HG03066 (cell line): ENCODE results near the gene SELP.

Experiments
- ATAC-seq: cut with Tn5 transposase; IDR thresholded peaks from one replicate; pipeline ENCODE4 v1.9.1; 2021; ENCODE audit warnings: low read depth; ENCODE audit not compliant: unreplicated experiment

SELP gene

GRCh38 chr1:169623132-169623926 lies 6.6 kb downstream of the SELP start:
- no peak for ATAC-seq

GRCh38 chr1:169620565-169620964 lies 9.4 kb downstream of the SELP start:
- ATAC-seq, result no peak

- ATAC-seq, result no peak
These were observed 11.6 kb downstream of the SELP start for GRCh38 chr1:169618367-169618766.

- no peak for ATAC-seq
These were observed 14.1 kb downstream of the SELP start for GRCh38 chr1:169615803-169616202.

GRCh38 chr1:169610858-169611257 lies 19.1 kb downstream of the SELP start:
- ATAC-seq, result no peak

GRCh38 chr1:169610108-169610507 lies 19.8 kb downstream of the SELP start:
- no peak for ATAC-seq

GRCh38 chr1:169608226-169608625 lies 21.7 kb downstream of the SELP start:
- ATAC-seq, result no peak

- ATAC-seq, result no peak
These were observed 25.0 kb downstream of the SELP start for GRCh38 chr1:169604781-169605560.

GRCh38 chr1:169601096-169601881 lies 28.6 kb downstream of the SELP start:
- ATAC-seq, result no peak

- no peak for ATAC-seq
These were observed 33.9 kb downstream of the SELP start for GRCh38 chr1:169595764-169596711.

- ATAC-seq, result peak; percentile 46
These were observed 35.5 kb downstream of the SELP start for GRCh38 chr1:169594391-169594790.

- ATAC-seq, result no peak
These were observed 39.0 kb downstream of the SELP start for GRCh38 chr1:169590932-169591331.

- ATAC-seq, result no peak
These were observed 41.0 kb downstream of the SELP start for GRCh38 chr1:169588785-169589485.

GRCh38 chr1:169588112-169588511 lies 41.8 kb downstream of the SELP start:
- no peak for ATAC-seq

GRCh38 chr1:169586395-169587255 lies 43.3 kb downstream of the SELP start, which contains the start of gene F5:
F5 (minus strand) TSS chr1:169586481; CDS start chr1:169586386, 95 bp downstream.
- ATAC-seq, result peak; percentile 94

- no peak for ATAC-seq
These were observed 43.9 kb downstream of the SELP start for GRCh38 chr1:169586067-169586394.

- ATAC-seq, result no peak
These were observed 44.7 kb downstream of the SELP start for GRCh38 chr1:169585181-169585580.

- ATAC-seq, result no peak
These were observed 45.3 kb downstream of the SELP start for GRCh38 chr1:169584483-169585144.
